Activated naive CD4-positive, alpha-beta T cell treated with anti-CD3 and anti-CD28 coated beads, Interleukin-2, amount 50 U/mL, for 24 hours (primary cell): ENCODE data around the gene CRMP1.

Source experiments
- H3K27ac Mint-ChIP-seq: one replicate; pipeline ENCODE4 v1.8.0; 2021; ENCODE audit warnings: mild to moderate bottlenecking, mixed read lengths
- H3K27me3 Mint-ChIP-seq: one replicate; pipeline ENCODE4 v1.8.0; 2021; ENCODE audit warnings: mixed read lengths
- H3K36me3 Mint-ChIP-seq: one replicate; pipeline ENCODE4 v1.8.0; 2021; ENCODE audit warnings: mixed read lengths
- H3K4me1 Mint-ChIP-seq: one replicate; pipeline ENCODE4 v1.8.0; 2021; ENCODE audit warnings: mixed read lengths
- H3K4me3 Mint-ChIP-seq: one replicate; pipeline ENCODE4 v1.8.0; 2021; ENCODE audit warnings: mild to moderate bottlenecking, mixed read lengths
- H3K9me3 Mint-ChIP-seq: one replicate; pipeline ENCODE4 v1.8.0; 2021; ENCODE audit warnings: mixed read lengths

CRMP1 gene

GRCh38 chr4:5772528-5773270 lies 120.2 kb downstream of the CRMP1 start:
- H3K9me3 Mint-ChIP-seq: peaks cover 7% of the 10 kb centered on the region
- no peak overlapping the region for H3K4me3 Mint-ChIP-seq

More at GRCh38 chr4:5772528-5773270, 120.2 kb downstream of the CRMP1 start:
- peaks cover 1% of the 10 kb centered on the region for H3K27me3 Mint-ChIP-seq
- no peaks in the 10 kb centered on the region for H3K36me3 Mint-ChIP-seq
- H3K4me1 Mint-ChIP-seq: no peaks in the 10 kb centered on the region
- H3K27ac Mint-ChIP-seq: no peak overlapping the region
